Measurements from ENCODE around the gene ZSCAN23.

ZSCAN23 gene

DNA sequence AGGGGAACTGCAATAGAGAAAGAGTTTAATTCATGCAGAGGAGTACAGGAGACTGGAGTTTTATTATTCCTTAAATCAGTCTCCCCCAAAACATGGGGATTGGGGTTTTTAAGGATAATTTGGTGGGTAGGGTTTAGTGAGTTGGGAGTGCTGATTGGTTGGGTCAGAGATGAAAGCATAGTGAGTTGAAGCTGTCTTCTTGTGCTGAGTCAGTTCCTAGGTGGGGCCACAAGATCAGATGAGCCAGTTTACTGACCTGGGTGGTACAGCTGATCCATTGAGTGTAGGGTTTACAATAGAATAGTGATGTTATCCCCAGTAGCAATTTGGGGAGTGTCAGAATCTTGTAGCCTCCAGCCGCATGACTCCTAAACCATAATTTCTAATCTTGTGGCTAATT is 43.2 kb upstream of the ZSCAN23 start:
- Histone ChIP-seq H3K9me2 (replicated peaks; ENCODE audit: insufficient read depth, low read length) (no peaks in the 10 kb centered on the region), H3K27me3 (ENCODE audit: low read length) (no peaks in the 10 kb centered on the region), H4K20me1 (ENCODE audit: low read depth, low read length) (no peaks in the 10 kb centered on the region), H3K27ac (ENCODE audit: low read depth, low read length) (no peak overlapping the region), H3F3A (ENCODE audit: insufficient read depth) (no peaks in the 10 kb centered on the region), H3K9me3 (ENCODE audit: insufficient read depth, low read length) (no peaks in the 10 kb centered on the region), H2AFZ (ENCODE audit: low read depth, low read length, severe bottlenecking) (no peak overlapping the region), H3K36me3 (ENCODE audit: low read length) (no peaks in the 10 kb centered on the region), H3K79me2 (ENCODE audit: insufficient read depth, low read length) (no peaks in the 10 kb centered on the region), H3K9ac (ENCODE audit: low read length) (no peak overlapping the region), H3K4me3 (ENCODE audit: insufficient read depth, low read length, poor library complexity, severe bottlenecking) (no peak overlapping the region), H3K4me2 (ENCODE audit: low read depth, low read length, poor library complexity, severe bottlenecking) (no peak overlapping the region)
- TF ChIP-seq, protein P1, sequence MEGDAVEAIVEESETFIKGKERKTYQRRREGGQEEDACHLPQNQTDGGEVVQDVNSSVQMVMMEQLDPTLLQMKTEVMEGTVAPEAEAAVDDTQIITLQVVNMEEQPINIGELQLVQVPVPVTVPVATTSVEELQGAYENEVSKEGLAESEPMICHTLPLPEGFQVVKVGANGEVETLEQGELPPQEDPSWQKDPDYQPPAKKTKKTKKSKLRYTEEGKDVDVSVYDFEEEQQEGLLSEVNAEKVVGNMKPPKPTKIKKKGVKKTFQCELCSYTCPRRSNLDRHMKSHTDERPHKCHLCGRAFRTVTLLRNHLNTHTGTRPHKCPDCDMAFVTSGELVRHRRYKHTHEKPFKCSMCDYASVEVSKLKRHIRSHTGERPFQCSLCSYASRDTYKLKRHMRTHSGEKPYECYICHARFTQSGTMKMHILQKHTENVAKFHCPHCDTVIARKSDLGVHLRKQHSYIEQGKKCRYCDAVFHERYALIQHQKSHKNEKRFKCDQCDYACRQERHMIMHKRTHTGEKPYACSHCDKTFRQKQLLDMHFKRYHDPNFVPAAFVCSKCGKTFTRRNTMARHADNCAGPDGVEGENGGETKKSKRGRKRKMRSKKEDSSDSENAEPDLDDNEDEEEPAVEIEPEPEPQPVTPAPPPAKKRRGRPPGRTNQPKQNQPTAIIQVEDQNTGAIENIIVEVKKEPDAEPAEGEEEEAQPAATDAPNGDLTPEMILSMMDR (IDR thresholded peaks at IDR 0.05; ENCODE audit: insufficient read depth, low read length, poor library complexity, severe bottlenecking): no peak

GRCh38 chr6:28485482-28485881 is 42.2 kb upstream of the ZSCAN23 start:
- Histone ChIP-seq H4K20me1 (ENCODE audit: low read depth, low read length) (no peaks in the 10 kb centered on the region), H3K27me3 (ENCODE audit: low read length) (0 out of 2 replicates have a peak, but pooled peaks cover 4% of the 10 kb centered on the region), H3K4me3 (ENCODE audit: insufficient read depth, low read length, poor library complexity, severe bottlenecking) (no peak overlapping the region), H3K9ac (ENCODE audit: low read length) (no peak overlapping the region), H3F3A (ENCODE audit: insufficient read depth) (no peaks in the 10 kb centered on the region), H2AFZ (ENCODE audit: low read depth, low read length, severe bottlenecking) (no peak overlapping the region), H3K9me2 (replicated peaks; ENCODE audit: insufficient read depth, low read length) (no peaks in the 10 kb centered on the region), H3K9me3 (ENCODE audit: insufficient read depth, low read length) (no peaks in the 10 kb centered on the region), H3K27ac (ENCODE audit: low read depth, low read length) (no peak overlapping the region), H3K4me2 (ENCODE audit: low read depth, low read length, poor library complexity, severe bottlenecking) (no peak overlapping the region), H3K36me3 (ENCODE audit: low read length) (no peaks in the 10 kb centered on the region), H3K79me2 (ENCODE audit: insufficient read depth, low read length) (no peaks in the 10 kb centered on the region)
- TF ChIP-seq, protein P1 (IDR thresholded peaks at IDR 0.05; ENCODE audit: insufficient read depth, low read length, poor library complexity, severe bottlenecking): no peak
- TF ChIP-seq EZH2phosphoT487 (conservative IDR thresholded peaks at IDR 0.05; ENCODE audit: low read length): no peak

DNA sequence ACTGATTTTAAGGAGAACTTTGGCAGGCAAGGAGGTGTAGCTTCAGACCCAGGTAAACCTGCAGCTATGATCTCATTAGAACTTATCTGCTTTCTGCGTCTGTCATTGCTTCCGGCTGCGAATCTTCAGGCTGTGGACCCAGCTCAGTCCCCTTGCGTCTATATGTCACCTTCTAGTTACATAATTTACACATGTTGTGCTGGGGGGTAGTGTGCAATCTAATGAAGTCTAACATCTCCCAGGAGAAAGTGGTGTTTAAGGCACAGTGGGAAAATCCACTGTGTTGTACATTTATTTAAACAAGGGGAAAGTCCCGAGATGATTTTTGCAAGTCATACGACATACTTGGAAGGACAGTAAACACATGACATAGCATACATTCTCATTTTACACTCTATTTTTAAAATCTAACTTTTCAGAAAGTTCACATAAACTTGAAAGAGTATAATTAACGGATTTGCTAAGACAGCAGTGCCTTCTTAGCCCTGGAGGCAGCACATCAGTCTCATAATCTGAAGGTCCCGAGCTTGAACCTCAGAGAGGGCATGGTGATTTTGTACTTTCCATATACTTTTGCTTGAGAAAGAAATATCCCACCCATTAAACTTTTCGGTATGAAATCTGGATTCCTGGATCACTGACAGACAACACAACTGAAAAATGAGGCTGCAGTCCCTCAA is 37.1 kb upstream of the ZSCAN23 start:
- H2AFZ ChIP-seq (ENCODE audit: low read depth, low read length, severe bottlenecking): no peak overlapping the region
- H3K4me2 ChIP-seq (ENCODE audit: low read depth, low read length, poor library complexity, severe bottlenecking): no peak overlapping the region
- H3K79me2 ChIP-seq (ENCODE audit: insufficient read depth, low read length): no peaks in the 10 kb centered on the region
- H3K36me3 ChIP-seq (ENCODE audit: low read length): no peaks in the 10 kb centered on the region
- H3K9ac ChIP-seq (ENCODE audit: low read length): no peak overlapping the region
- H4K20me1 ChIP-seq (ENCODE audit: low read depth, low read length): no peaks in the 10 kb centered on the region
- H3K9me2 ChIP-seq (replicated peaks; ENCODE audit: insufficient read depth, low read length): no peaks in the 10 kb centered on the region
- TF ChIP-seq, protein P1 (IDR thresholded peaks at IDR 0.05; ENCODE audit: insufficient read depth, low read length, poor library complexity, severe bottlenecking): no peak
- TF ChIP-seq EZH2phosphoT487 (conservative IDR thresholded peaks at IDR 0.05; ENCODE audit: low read length): no peak
- 0 out of 2 replicates have a peak, but pooled peaks cover 4% of the 10 kb centered on the region for H3K27me3 ChIP-seq (ENCODE audit: low read length)
- H3F3A ChIP-seq (ENCODE audit: insufficient read depth): no peaks in the 10 kb centered on the region
- no peak overlapping the region for H3K27ac ChIP-seq (ENCODE audit: low read depth, low read length)
- no peak overlapping the region for H3K4me3 ChIP-seq (ENCODE audit: insufficient read depth, low read length, poor library complexity, severe bottlenecking)
- no peaks in the 10 kb centered on the region for H3K9me3 ChIP-seq (ENCODE audit: insufficient read depth, low read length)
